SKM-1 treated with dmso at 0.1 percent for 144 hours (cell line): ENCODE data around the gene ADORA1.
A peak's percentile ranks its signal among the peaks of the same experiment; 100 is the strongest.

Experiments
- DNase-seq: peaks from one replicate; lab custom pipeline; 2025; ENCODE audit not compliant: unreplicated experiment; lab: John Stamatoyannopoulos, UW

The ADORA1 gene

GRCh38 chr1:203093754-203094410, 33.6 kb upstream of the ADORA1 start:
- no peak for DNase-seq

- no peak for DNase-seq
These were observed 32.4 kb upstream of the ADORA1 start for GRCh38 chr1:203095061-203095690.

GRCh38 chr1:203096566-203096965, 31.0 kb upstream of the ADORA1 start:
- DNase-seq = no peak

GRCh38 chr1:203097001-203097400, 30.5 kb upstream of the ADORA1 start:
- no peak for DNase-seq

- no peak for DNase-seq
These were observed 29.1 kb upstream of the ADORA1 start for GRCh38 chr1:203098445-203098844.

- DNase-seq = no peak
These were observed 28.5 kb upstream of the ADORA1 start for GRCh38 chr1:203098914-203099520.

- DNase-seq = no peak
These were observed 27.6 kb upstream of the ADORA1 start for GRCh38 chr1:203099805-203100515.

GRCh38 chr1:203100516-203100869, 27.0 kb upstream of the ADORA1 start:
- DNase-seq = no peak

- peak; percentile 66 for DNase-seq
These were observed 25.5 kb upstream of the ADORA1 start for GRCh38 chr1:203101813-203102634.

- no peak for DNase-seq
These were observed 24.3 kb upstream of the ADORA1 start for GRCh38 chr1:203103216-203103615.

GRCh38 chr1:203103829-203104495, 23.6 kb upstream of the ADORA1 start:
- DNase-seq = no peak

GRCh38 chr1:203104789-203105390, 22.6 kb upstream of the ADORA1 start:
- no peak for DNase-seq

- no peak for DNase-seq
These were observed 15.1 kb upstream of the ADORA1 start for GRCh38 chr1:203112475-203112874.

GRCh38 chr1:203113308-203113707, 14.2 kb upstream of the ADORA1 start:
- no peak for DNase-seq

GRCh38 chr1:203114202-203114601, 13.3 kb upstream of the ADORA1 start:
- DNase-seq = no peak

GRCh38 chr1:203116091-203116820, 11.3 kb upstream of the ADORA1 start:
- no peak for DNase-seq

GRCh38 chr1:203117611-203118575, 9.6 kb upstream of the ADORA1 start:
- peak; percentile 61 for DNase-seq
